ENCODE data around the gene PRIMA1.
"Not testable (repeated sequence)": the region's sequence is repeated elsewhere in the genome, so short reads cannot be mapped to it uniquely, and the experiment has no call there.

The PRIMA1 gene

GRCh38 chr14:93788293-93788542 lies at the start of gene PRIMA1:
PRIMA1 (minus strand) TSS chr14:93788485; CDS start chr14:93787718, 767 bp downstream.
- TF ChIP-seq ZNF274 (IDR thresholded peaks at IDR 0.05; ENCODE audit: low read depth, low read length), result no peak
- H3K4me3 ChIP-seq (ENCODE audit: low read length), result no peak within 1 kb of the TSS

GRCh38 chr14:93834699-93835371 lies 46.5 kb upstream of the PRIMA1 start:
- TF ChIP-seq ZNF274 (IDR thresholded peaks at IDR 0.05; ENCODE audit: low read depth, low read length), result no peak
- H3K4me3 ChIP-seq (ENCODE audit: low read length), result no peak overlapping the region

- TF ChIP-seq ZNF274 (IDR thresholded peaks at IDR 0.05; ENCODE audit: low read depth, low read length), result no peak
- H3K4me3 ChIP-seq (ENCODE audit: low read length), result no peak overlapping the region
Observed at GRCh38 chr14:93832665-93833064, 44.4 kb upstream of the PRIMA1 start.

DNA sequence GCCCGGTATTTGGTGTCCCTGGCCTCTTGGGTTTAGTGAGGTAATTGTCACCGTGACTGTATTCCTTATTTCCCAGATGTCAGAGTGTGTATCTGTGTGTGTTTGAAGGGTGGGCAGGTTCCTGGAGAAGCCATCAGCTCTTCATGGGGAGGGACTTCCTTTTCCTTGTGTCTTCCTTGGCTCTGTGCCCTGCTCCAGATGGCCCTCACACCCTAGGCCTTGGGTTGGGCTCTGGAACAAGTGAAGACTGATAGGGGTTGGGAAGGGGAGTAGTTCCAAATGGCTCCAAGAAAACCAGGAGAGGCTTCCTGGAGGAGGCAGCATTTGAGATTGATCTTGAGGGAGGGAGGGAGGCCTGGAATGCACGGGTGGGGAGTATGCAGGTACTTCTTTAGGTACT lies 43.8 kb upstream of the PRIMA1 start:
- H3K4me3 ChIP-seq (ENCODE audit: low read length), result no peak overlapping the region
- TF ChIP-seq ZNF274 (IDR thresholded peaks at IDR 0.05; ENCODE audit: low read depth, low read length), result no peak

DNA sequence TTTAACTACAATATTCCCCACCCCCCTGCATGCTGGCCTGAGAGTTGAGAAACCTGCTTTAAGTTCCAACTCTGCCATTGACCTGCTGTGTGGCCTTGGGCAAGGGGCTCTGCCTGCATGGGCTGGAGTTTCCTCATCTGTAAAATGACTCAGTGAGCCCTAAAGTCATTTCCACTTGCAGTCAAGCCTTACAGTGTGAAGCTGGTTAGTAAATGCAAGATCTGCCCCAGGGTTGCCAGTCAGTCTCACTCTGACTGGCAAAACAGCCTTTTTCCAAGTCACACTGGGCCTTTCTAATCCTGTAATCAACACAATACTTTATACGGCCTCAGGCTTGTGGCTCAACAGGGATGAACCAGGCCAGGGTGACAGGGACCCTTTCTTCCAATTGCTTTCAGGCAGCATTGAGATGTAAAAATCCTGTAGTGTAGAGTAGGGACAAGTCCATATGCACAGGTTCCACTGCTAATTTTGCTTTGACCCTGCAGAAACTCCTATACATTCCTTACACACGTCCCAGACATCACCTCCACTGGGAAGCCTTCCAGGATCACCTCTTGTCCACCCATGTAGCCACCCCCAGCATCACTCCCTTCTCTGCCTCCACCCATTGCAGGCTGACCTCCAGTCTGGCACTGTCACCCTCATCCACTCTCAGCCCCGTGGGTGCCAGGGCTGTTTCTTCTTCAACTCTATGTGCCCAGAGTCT lies 42.6 kb upstream of the PRIMA1 start:
- no peak overlapping the region for H3K4me3 ChIP-seq (ENCODE audit: low read length)
- no peak for TF ChIP-seq ZNF274 (IDR thresholded peaks at IDR 0.05; ENCODE audit: low read depth, low read length)

DNA sequence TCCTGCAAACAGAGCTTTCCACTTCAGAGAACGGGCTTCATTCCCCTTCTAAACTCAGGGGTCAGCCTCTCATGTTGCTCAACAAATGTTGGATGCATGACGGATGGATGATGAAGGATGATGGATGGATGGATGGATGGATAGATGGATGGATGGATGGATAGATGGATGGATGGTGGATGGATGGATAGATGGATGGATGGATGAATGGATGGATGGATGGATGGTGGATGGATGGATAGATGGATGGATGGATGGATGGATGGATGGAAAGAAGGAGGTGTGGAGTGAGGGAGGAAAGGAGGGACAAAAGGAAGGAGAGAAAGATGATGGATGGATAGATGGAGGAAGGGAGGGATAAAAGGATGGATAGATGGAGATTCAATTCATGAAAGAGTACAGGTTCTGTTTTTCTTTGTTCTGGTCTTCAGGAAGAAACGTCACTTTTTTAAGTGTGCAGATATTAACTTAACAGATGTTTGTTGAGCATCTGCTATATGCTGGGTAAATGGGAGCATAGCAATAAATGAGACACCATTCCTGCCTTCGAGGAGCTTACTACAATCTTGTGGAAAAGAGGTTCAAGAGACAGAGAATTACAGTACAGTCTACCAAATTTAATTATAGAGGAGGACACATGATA lies 41.7 kb upstream of the PRIMA1 start:
- H3K4me3 ChIP-seq (ENCODE audit: low read length), result no peak overlapping the region
- no peak for TF ChIP-seq ZNF274 (IDR thresholded peaks at IDR 0.05; ENCODE audit: low read depth, low read length)

GRCh38 chr14:93825235-93825553 lies 36.9 kb upstream of the PRIMA1 start:
- TF ChIP-seq ZNF274 (IDR thresholded peaks at IDR 0.05; ENCODE audit: low read depth, low read length), result no peak

DNA sequence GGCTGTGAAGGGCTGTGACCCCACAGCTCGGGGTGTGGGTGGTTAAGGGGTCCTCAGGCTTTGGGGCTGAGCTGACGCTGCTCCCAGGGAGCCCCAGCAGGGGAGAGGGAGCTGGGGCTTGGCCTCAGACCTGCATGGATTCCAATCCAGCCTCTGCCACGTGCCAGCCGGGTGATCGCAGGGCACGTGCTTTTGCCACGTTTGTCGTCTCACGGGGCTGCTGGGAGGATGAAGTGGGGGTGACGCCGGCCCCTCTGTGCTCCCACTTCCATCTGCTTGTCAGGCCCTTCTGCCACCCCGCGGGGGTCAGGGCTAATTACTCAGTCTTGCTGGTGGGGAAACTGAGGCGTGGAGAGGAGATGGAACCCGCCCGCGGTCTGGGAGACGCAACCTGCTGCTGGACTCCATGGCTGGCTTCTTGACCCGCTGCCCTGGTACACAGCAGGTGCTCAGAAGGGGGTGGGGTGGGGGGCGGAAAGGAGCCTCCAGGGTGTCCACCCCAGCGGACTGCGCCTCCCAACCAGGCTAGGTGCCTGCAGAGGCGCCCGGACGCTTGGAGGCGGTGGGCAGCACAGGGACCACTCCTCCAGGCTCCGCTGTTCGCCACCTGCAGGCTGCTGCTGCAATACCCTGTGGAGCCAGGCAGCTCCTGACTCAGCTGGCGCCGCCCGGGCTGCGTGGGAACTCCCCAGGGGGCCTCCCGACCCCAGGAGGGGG lies 36.4 kb upstream of the PRIMA1 start:
- no peak for TF ChIP-seq ZNF274 (IDR thresholded peaks at IDR 0.05; ENCODE audit: low read depth, low read length)
- no peak overlapping the region for H3K4me3 ChIP-seq (ENCODE audit: low read length)

More at GRCh38 chr14:93825235-93825553, 36.9 kb upstream of the PRIMA1 start:
- no peak overlapping the region for H3K4me3 ChIP-seq (ENCODE audit: low read length)

DNA sequence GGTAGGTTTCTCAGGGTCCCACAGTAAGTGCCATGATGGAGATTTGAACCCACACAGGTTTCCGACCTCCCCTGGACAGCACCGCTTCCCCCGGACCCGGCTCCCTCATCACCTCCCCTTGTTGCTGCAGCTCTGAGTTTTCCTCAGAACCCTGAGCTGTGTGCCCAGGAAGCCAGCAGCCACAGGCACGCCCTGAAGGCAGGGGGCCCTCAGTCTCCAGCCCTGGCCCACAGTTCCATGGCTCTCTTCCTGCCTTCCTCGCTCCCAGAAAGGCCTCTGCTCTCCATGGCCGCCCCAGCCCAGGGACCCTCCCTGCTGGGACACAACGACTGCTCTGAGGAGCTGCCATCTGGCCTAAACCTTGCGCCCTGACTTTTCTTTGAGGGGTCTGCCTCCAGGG lies 35.8 kb upstream of the PRIMA1 start:
- no peak overlapping the region for H3K4me3 ChIP-seq (ENCODE audit: low read length)
- no peak for TF ChIP-seq ZNF274 (IDR thresholded peaks at IDR 0.05; ENCODE audit: low read depth, low read length)

- no peak for TF ChIP-seq ZNF274 (IDR thresholded peaks at IDR 0.05; ENCODE audit: low read depth, low read length)
- H3K4me3 ChIP-seq (ENCODE audit: low read length), result no peak overlapping the region
Observed at GRCh38 chr14:93821051-93821450, 32.8 kb upstream of the PRIMA1 start.

DNA sequence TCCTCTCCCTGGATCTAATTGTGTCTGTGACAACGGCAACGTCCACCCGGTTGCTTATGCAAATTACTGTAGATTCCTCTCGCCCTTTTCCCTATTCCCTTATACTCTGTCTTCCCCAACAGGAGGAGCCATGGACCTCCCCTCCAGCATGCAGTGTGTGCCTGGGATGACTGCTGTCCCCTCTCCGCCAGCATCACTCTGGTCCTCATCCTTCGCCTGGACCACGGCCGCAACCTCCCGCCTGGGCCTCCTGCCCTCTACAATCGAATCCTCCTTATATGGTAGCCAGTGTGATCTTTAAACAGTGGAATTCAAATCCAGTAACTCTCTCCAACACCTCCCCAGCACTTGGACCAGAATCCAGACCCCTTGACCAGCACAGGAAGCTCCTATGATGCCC lies 30.6 kb upstream of the PRIMA1 start:
- H3K4me3 ChIP-seq (ENCODE audit: low read length), result no peak overlapping the region
- TF ChIP-seq ZNF274 (IDR thresholded peaks at IDR 0.05; ENCODE audit: low read depth, low read length), result no peak

DNA sequence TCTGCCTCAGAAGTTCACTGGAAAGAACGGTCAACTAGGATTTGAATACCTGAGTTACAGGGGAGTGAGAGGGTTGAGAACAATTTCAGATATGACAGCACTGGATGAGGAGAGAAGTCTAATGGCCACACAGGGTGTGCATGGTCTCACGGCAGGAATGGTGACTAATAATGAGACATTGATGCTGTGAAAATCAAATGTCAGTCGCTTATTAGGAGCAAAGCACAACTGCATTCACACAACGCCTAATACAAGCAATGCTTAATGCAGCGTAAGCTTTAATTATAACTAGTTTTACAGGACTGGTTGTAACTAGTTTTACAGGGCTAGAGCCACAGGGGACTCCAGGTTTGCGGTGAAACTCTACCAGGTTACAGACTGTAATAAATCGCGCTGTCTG lies 23.4 kb upstream of the PRIMA1 start:
- TF ChIP-seq ZNF274 (IDR thresholded peaks at IDR 0.05; ENCODE audit: low read depth, low read length), result no peak
- H3K4me3 ChIP-seq (ENCODE audit: low read length), result no peak overlapping the region

DNA sequence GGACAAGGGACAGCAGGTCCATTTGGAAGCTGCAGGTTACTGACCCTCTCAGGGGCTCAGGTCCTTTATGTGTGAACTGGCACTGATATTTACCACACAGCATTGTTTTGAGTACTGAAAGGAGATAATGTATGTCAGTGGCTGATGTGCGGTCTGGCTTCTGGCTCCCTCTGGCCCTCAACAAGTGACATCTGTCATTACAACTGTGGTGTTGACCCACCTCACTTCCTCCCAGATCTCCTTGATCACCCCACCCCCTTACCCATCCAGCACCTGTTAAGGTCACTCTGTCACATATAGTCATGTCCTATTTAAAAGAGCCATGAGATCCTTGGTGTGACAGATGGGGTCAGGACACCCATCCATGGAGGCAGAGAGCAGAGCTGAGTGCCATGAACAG lies 22.7 kb upstream of the PRIMA1 start:
- H3K4me3 ChIP-seq (ENCODE audit: low read length), result no peak overlapping the region
- no peak for TF ChIP-seq ZNF274 (IDR thresholded peaks at IDR 0.05; ENCODE audit: low read depth, low read length)

- H3K4me3 ChIP-seq (ENCODE audit: low read length), result not testable (repeated sequence)
Observed at GRCh38 chr14:93809491-93810420, 21.5 kb upstream of the PRIMA1 start.
